Vagina (tissue), 2 donors: ENCODE results near the gene TAGLN. TPM values are rescaled to one million over a fixed set of nuclear protein-coding genes. Genes with fewer than 3 reads are reported as not detected.

Experiments
- DNase-seq, 2 donors: peaks; one replicate each; pipeline ENCODE4 v3.0.0-alpha.2; 2017; ENCODE audit errors: extremely low spot score in 2 of 2
- H3K27ac ChIP-seq: fragments of 200-600 bp; sonication (generic); one replicate; pipeline ENCODE4 v1.5.1; 2019
- H3K27me3 ChIP-seq: fragments of 200-600 bp; sonication (generic); one replicate; pipeline ENCODE4 v1.5.1; 2019
- H3K36me3 ChIP-seq, 2 donors: fragments of 200-600 bp; sonication (generic); one replicate each; pipeline ENCODE4 v1.5.1; 2017 to 2019
- H3K4me1 ChIP-seq: fragments of 200-600 bp; sonication (generic); one replicate; pipeline ENCODE4 v1.5.1; 2019
- H3K4me3 ChIP-seq, 2 donors: fragments of 200-600 bp; sonication (generic); 1 replicate in 1 of 2; 2 replicates in 1 of 2; pipeline ENCODE4 v1.5.1; 2016 to 2019
- H3K9me3 ChIP-seq: fragments of 200-600 bp; sonication (generic); one replicate; pipeline ENCODE4 v1.5.1; 2019
- POLR2A ChIP-seq, 2 donors: fragments of 450-650 bp; IDR thresholded peaks; one replicate each; pipeline ENCODE4 v1.6.1; 2017; ENCODE audit warnings: antibody characterized with exemption in 2 of 2, mild to moderate bottlenecking in 2 of 2, moderate library complexity in 2 of 2
- POLR2AphosphoS5 ChIP-seq, 2 donors: sonication (generic); formaldehyde crosslinking; IDR thresholded peaks; one replicate each; pipeline ENCODE4 v1.9.0; 2017; ENCODE audit warnings: antibody characterized with exemption in 2 of 2, mild to moderate bottlenecking in 2 of 2, low read depth in 1 of 2; ENCODE audit not compliant: insufficient read depth in 1 of 2
- intact Hi-C: fragments of 100-400 bp; cut with DNase I; formaldehyde crosslinking; loops from one replicate; pipeline ENCODE4 v1.15.1; 2023
- total RNA-seq: library from RNA; depleted of rRNA; stranded (reverse); fragments of >200 nt; gene quantifications from one replicate; pipeline ENCODE4 v1.2.3, GENCODE V29; 2016
- TF ChIP-seq, protein P1 (sequence below), 3 experiments: fragments of 450-650 bp in 2 of 3; fragments of 200-600 bp in 1 of 3; sonication (generic) in 1 of 3; IDR thresholded peaks; one replicate each; pipeline ENCODE4 v1.5.1; 2017 to 2019; ENCODE audit warnings: antibody characterized with exemption in 3 of 3, mild to moderate bottlenecking in 2 of 3, moderate library complexity in 2 of 3

TAGLN gene
- total RNA-seq, 1 donor from 2014 or later = 1,935 TPM

DNA sequence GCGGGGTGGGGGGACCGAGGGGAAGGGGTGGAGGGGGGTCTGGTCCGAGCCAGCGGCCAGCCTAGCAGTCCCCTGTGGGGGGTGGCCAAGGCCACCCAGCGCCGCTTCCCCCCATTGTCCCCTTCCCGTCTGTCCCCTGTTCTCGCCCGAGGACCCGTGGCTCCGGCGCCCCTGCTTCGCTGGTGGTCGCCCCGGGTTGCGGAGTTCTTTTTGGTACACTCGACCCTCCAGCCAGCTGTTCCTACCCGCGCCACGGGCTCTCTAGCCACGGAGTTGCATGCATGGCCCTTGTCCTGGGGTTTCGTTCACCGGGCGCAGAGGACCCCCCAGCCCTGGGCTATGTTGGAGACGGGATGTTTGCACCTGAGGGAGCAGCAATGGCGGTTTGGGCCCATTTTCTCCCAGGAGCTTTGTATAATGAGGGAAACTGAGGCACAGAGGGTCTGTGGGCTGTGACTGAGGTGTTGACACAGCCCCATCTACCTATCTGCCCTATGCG, 33.8 kb downstream of the TAGLN start:
- TF ChIP-seq POLR2AphosphoS5 (IDR thresholded peaks at IDR 0.05; ENCODE audit: insufficient read depth in 1 of 2, low read depth in 1 of 2) = no peak
- no peak for TF ChIP-seq POLR2A (IDR thresholded peaks at IDR 0.05)
- TF ChIP-seq, protein P1, sequence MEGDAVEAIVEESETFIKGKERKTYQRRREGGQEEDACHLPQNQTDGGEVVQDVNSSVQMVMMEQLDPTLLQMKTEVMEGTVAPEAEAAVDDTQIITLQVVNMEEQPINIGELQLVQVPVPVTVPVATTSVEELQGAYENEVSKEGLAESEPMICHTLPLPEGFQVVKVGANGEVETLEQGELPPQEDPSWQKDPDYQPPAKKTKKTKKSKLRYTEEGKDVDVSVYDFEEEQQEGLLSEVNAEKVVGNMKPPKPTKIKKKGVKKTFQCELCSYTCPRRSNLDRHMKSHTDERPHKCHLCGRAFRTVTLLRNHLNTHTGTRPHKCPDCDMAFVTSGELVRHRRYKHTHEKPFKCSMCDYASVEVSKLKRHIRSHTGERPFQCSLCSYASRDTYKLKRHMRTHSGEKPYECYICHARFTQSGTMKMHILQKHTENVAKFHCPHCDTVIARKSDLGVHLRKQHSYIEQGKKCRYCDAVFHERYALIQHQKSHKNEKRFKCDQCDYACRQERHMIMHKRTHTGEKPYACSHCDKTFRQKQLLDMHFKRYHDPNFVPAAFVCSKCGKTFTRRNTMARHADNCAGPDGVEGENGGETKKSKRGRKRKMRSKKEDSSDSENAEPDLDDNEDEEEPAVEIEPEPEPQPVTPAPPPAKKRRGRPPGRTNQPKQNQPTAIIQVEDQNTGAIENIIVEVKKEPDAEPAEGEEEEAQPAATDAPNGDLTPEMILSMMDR (IDR thresholded peaks at IDR 0.05) = no peak
- H3K4me1 ChIP-seq = peaks cover 36% of the 10 kb centered on the region
- H3K9me3 ChIP-seq = no peaks in the 10 kb centered on the region
- peak overlapping the region; percentile 88 for H3K27ac ChIP-seq
- H3K27me3 ChIP-seq = no peaks in the 10 kb centered on the region
- H3K4me3 ChIP-seq = peak overlapping the region; percentile 87 to 99
- intact Hi-C loops = loop anchor here (5.0 kb wide), 1 partner anchor 84 kb away; the partner anchor contains the start of gene BACE1
- no peak for DNase-seq
- peaks cover 0 to 16% of the 10 kb centered on the region in 2 donors for H3K36me3 ChIP-seq

DNA sequence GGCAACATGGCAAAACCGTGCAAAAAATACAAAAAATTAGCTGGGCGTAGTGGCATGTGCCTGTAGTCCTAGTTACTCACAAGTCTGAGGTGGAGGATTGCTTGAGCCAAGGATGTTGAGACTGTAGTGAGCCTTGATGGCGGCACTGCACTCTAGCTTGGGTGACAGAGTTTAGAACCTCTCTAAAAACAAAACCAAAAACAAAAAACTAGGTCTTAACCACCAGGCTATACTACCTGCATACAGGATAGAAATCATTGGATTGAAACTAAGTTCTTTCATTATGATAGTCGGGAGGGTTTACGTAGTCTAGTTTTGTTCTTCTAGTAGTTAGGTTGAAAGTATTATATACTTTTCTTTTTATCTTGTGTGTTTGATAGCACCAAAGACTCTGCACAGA, 39.1 kb downstream of the TAGLN start:
- Histone ChIP-seq H3K36me3 (peaks cover 0 to 19% of the 10 kb centered on the region in 2 donors), H3K4me1 (peaks cover 14% of the 10 kb centered on the region), H3K27me3 (no peaks in the 10 kb centered on the region), H3K4me3 (no peak overlapping the region), H3K9me3 (no peaks in the 10 kb centered on the region), H3K27ac (no peak overlapping the region)
- DNase-seq = no peak
- intact Hi-C loops = no loop called here
- TF ChIP-seq POLR2AphosphoS5 (IDR thresholded peaks at IDR 0.05; ENCODE audit: insufficient read depth in 1 of 2, low read depth in 1 of 2) (no peak), POLR2A (IDR thresholded peaks at IDR 0.05) (no peak)
- TF ChIP-seq, protein P1 (IDR thresholded peaks at IDR 0.05) = no peak

DNA sequence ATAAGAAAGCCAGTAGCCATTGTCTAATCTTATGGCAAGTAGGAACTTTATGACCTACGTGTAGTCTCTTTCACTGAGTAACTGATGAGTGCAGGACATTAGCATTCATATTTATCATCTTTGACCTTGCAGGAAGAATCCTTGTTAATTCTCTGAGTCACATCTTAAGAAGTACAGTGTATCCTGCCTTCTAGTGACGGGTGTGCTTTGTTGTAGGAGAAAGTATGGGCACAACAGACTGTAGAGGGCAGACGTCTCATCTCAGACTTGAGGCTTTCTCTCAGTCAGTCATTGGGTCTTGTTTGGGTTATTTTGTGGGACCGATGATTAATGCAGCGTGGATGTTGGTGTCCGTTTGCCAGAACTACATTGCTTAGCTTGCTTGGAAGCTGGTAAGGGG, 40.1 kb downstream of the TAGLN start:
- DNase-seq = no peak
- no peak overlapping the region for H3K27ac ChIP-seq
- H3K9me3 ChIP-seq = no peaks in the 10 kb centered on the region
- TF ChIP-seq POLR2AphosphoS5 (IDR thresholded peaks at IDR 0.05; ENCODE audit: insufficient read depth in 1 of 2, low read depth in 1 of 2) (peak in 1 of 2 donors; percentile 9), POLR2A (IDR thresholded peaks at IDR 0.05) (no peak)
- peaks cover 0 to 25% of the 10 kb centered on the region in 2 donors for H3K36me3 ChIP-seq
- intact Hi-C loops = no loop called here
- H3K27me3 ChIP-seq = no peaks in the 10 kb centered on the region
- H3K4me3 ChIP-seq = no peak overlapping the region
- H3K4me1 ChIP-seq = peaks cover 3% of the 10 kb centered on the region

DNA sequence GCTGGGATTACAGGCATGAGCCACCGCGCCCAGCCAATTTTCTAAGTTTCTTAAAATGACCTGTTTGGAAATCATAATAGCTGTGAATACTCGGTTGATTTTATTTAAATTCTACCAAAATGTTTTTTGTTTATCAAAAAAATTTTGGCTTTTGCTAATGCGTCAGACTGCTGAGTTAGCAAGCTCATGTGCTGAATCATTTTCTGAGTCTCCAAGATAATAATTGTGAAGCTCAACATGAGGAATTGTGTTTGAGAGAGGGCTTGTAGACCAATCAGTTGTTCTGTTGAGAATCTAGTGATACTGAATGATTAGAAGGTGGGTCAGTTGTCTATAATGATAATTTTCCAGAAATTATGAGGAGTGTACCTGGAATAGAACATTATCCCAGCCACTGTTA, 49.2 kb downstream of the TAGLN start:
- peaks cover 0 to 47% of the 10 kb centered on the region in 2 donors for H3K36me3 ChIP-seq
- intact Hi-C loops = no loop called here
- H3K9me3 ChIP-seq = no peaks in the 10 kb centered on the region
- no peak overlapping the region for H3K4me3 ChIP-seq
- H3K27ac ChIP-seq = no peak overlapping the region
- DNase-seq = no peak
- H3K4me1 ChIP-seq = no peaks in the 10 kb centered on the region
- no peaks in the 10 kb centered on the region for H3K27me3 ChIP-seq
- TF ChIP-seq POLR2AphosphoS5 (IDR thresholded peaks at IDR 0.05; ENCODE audit: insufficient read depth in 1 of 2, low read depth in 1 of 2) = no peak
- TF ChIP-seq, protein P1 (IDR thresholded peaks at IDR 0.05) = no peak
- TF ChIP-seq POLR2A (IDR thresholded peaks at IDR 0.05) = no peak

DNA sequence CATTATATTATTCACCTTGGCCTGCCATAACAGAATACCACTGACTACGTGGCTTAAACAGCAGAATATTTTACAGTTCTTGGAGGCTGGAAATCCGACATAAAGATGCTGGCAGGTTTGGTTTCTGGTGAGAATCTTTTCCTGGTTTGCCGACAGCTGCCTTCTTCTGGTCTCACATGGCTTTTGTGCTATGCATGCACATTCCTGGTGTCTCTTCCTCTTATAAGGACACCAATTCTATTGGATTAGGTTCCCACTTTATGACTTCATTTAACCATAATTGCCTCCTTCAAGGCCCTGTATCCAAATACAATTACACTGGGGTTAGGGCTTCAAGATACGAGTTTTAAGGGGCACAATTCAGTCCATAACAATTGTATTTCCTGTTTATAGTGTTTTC, 50.4 kb downstream of the TAGLN start:
- H3K4me1 ChIP-seq = no peaks in the 10 kb centered on the region
- TF ChIP-seq, protein P1 (IDR thresholded peaks at IDR 0.05) = no peak
- TF ChIP-seq POLR2A (IDR thresholded peaks at IDR 0.05) (no peak), POLR2AphosphoS5 (IDR thresholded peaks at IDR 0.05; ENCODE audit: insufficient read depth in 1 of 2, low read depth in 1 of 2) (no peak)
- no peaks in the 10 kb centered on the region for H3K9me3 ChIP-seq
- no peaks in the 10 kb centered on the region for H3K27me3 ChIP-seq
- H3K36me3 ChIP-seq = peaks cover 0 to 47% of the 10 kb centered on the region in 2 donors
- no peak for DNase-seq
- H3K27ac ChIP-seq = no peak overlapping the region
- H3K4me3 ChIP-seq = no peak overlapping the region
- intact Hi-C loops = no loop called here
